ENCODE measurements around the gene PCSK2.

PCSK2 gene

GRCh38 chr20:17380801-17381200 lies 154.0 kb downstream of the PCSK2 start:
- no peak for DNase-seq
- in situ Hi-C loops (cut with MboI; ENCODE audit: low pct_unique_long_range_greater_than_20kb, low sequenced_read_pairs), result no loop called here

GRCh38 chr20:17381724-17382123 lies 154.9 kb downstream of the PCSK2 start:
- in situ Hi-C loops (cut with MboI; ENCODE audit: low pct_unique_long_range_greater_than_20kb, low sequenced_read_pairs), result no loop called here
- DNase-seq, result no peak

GRCh38 chr20:17385798-17386197 lies 159.0 kb downstream of the PCSK2 start:
- DNase-seq, result no peak
- in situ Hi-C loops (cut with MboI; ENCODE audit: low pct_unique_long_range_greater_than_20kb, low sequenced_read_pairs), result no loop called here

- in situ Hi-C loops (cut with MboI; ENCODE audit: low pct_unique_long_range_greater_than_20kb, low sequenced_read_pairs), result no loop called here
- DNase-seq, result no peak
Measured at GRCh38 chr20:17390655-17391054, 163.8 kb downstream of the PCSK2 start.

- in situ Hi-C loops (cut with MboI; ENCODE audit: low pct_unique_long_range_greater_than_20kb, low sequenced_read_pairs), result no loop called here
- peak; percentile 13 for DNase-seq
Measured at GRCh38 chr20:17391127-17391771, 164.4 kb downstream of the PCSK2 start.

- DNase-seq, result no peak
- in situ Hi-C loops (cut with MboI; ENCODE audit: low pct_unique_long_range_greater_than_20kb, low sequenced_read_pairs), result no loop called here
Measured at GRCh38 chr20:17394411-17394810, 167.6 kb downstream of the PCSK2 start.

- DNase-seq, result no peak
- in situ Hi-C loops (cut with MboI; ENCODE audit: low pct_unique_long_range_greater_than_20kb, low sequenced_read_pairs), result no loop called here
Measured at GRCh38 chr20:17395729-17396128, 168.9 kb downstream of the PCSK2 start.

GRCh38 chr20:17399303-17399985 lies 172.6 kb downstream of the PCSK2 start:
- DNase-seq, result no peak
- in situ Hi-C loops (cut with MboI; ENCODE audit: low pct_unique_long_range_greater_than_20kb, low sequenced_read_pairs), result no loop called here

GRCh38 chr20:17403461-17403860 lies 176.6 kb downstream of the PCSK2 start:
- in situ Hi-C loops (cut with MboI; ENCODE audit: low pct_unique_long_range_greater_than_20kb, low sequenced_read_pairs), result no loop called here
- DNase-seq, result no peak

- in situ Hi-C loops (cut with MboI; ENCODE audit: low pct_unique_long_range_greater_than_20kb, low sequenced_read_pairs), result no loop called here
- no peak for DNase-seq
Measured at GRCh38 chr20:17406051-17406590, 179.3 kb downstream of the PCSK2 start.

- in situ Hi-C loops (cut with MboI; ENCODE audit: low pct_unique_long_range_greater_than_20kb, low sequenced_read_pairs), result no loop called here
Measured at GRCh38 chr20:17407550-17407949, 180.7 kb downstream of the PCSK2 start.

GRCh38 chr20:17417225-17417624 lies 190.4 kb downstream of the PCSK2 start:
- no peak for DNase-seq
- in situ Hi-C loops (cut with MboI; ENCODE audit: low pct_unique_long_range_greater_than_20kb, low sequenced_read_pairs), result no loop called here

More at GRCh38 chr20:17407550-17407949, 180.7 kb downstream of the PCSK2 start:
- DNase-seq, result no peak

GRCh38 chr20:17418737-17419136 lies 191.9 kb downstream of the PCSK2 start:
- in situ Hi-C loops (cut with MboI; ENCODE audit: low pct_unique_long_range_greater_than_20kb, low sequenced_read_pairs), result no loop called here
- DNase-seq, result no peak

- in situ Hi-C loops (cut with MboI; ENCODE audit: low pct_unique_long_range_greater_than_20kb, low sequenced_read_pairs), result loop anchor here (10.0 kb wide), 1 partner anchor 615 kb away; no protein-coding TSS in a partner anchor
Measured at GRCh38 chr20:17419479-17420041, 192.7 kb downstream of the PCSK2 start.

GRCh38 chr20:17421493-17421892 lies 194.7 kb downstream of the PCSK2 start:
- DNase-seq, result no peak
- in situ Hi-C loops (cut with MboI; ENCODE audit: low pct_unique_long_range_greater_than_20kb, low sequenced_read_pairs), result loop anchor here (10.0 kb wide), 1 partner anchor 617 kb away; no protein-coding TSS in a partner anchor

More at GRCh38 chr20:17419479-17420041, 192.7 kb downstream of the PCSK2 start:
- DNase-seq, result no peak

- DNase-seq, result no peak
- in situ Hi-C loops (cut with MboI; ENCODE audit: low pct_unique_long_range_greater_than_20kb, low sequenced_read_pairs), result loop anchor here (10.0 kb wide), 1 partner anchor 619 kb away; no protein-coding TSS in a partner anchor
Measured at GRCh38 chr20:17423782-17424181, 196.9 kb downstream of the PCSK2 start.

GRCh38 chr20:17427638-17428037 lies 200.8 kb downstream of the PCSK2 start:
- DNase-seq, result no peak
- in situ Hi-C loops (cut with MboI; ENCODE audit: low pct_unique_long_range_greater_than_20kb, low sequenced_read_pairs), result loop anchor here (10.0 kb wide), 1 partner anchor 623 kb away; no protein-coding TSS in a partner anchor

- DNase-seq, result no peak
- in situ Hi-C loops (cut with MboI; ENCODE audit: low pct_unique_long_range_greater_than_20kb, low sequenced_read_pairs), result no loop called here
Measured at GRCh38 chr20:17430125-17430950, 203.5 kb downstream of the PCSK2 start.

All from KBM-7 (cell line).